ENCODE data around the gene PHLDA2. TPM values are rescaled to one million over a fixed set of nuclear protein-coding genes. Genes with fewer than 3 reads are reported as not detected.

PHLDA2 gene
- polyA plus RNA-seq, 2 donors, result 19.6 to 61.7 TPM

DNA sequence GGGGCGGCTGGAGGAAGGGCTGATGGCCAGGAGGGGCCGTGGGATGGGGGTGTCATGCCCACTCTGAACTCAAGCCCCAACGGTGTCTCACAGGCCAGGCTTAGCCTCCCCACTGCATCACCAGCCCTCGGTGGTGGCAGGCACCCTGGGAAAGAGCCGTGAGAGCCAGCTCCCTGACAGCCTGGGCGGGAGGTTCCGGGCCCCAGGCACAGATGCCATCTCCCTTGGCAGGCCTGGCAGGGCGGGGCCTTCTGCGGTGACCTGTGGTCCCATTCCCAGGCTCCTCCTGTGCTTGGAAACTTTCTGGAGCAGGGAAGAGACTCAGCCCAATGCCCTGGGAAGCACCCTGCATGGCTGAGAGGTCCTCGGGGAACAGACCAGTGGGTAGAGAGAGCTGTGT lies 4.8 kb downstream of the PHLDA2 start:
- no peak overlapping the region for H3K4me3 ChIP-seq (ENCODE audit: low read depth in 1 of 2, low read length in 2 of 2)
- peaks cover 0 to 18% of the 10 kb centered on the region in 2 donors for H3K4me1 ChIP-seq (ENCODE audit: control insufficient read depth in 2 of 2, insufficient read depth in 2 of 2, low read length in 1 of 2)
- WGBS, 2 donors, result 47 to 50% methylated on average over 10 of the region's 10 CpGs
- H3K36me3 ChIP-seq (ENCODE audit: control insufficient read depth in 2 of 2, insufficient read depth in 2 of 2, low read length in 1 of 2), result no peaks in the 10 kb centered on the region
- no peaks in the 10 kb centered on the region for H3K9me3 ChIP-seq (ENCODE audit: control insufficient read depth in 2 of 2, insufficient read depth in 1 of 2, low read depth in 1 of 2, low read length in 1 of 2)
- H3K27ac ChIP-seq (ENCODE audit: low read depth in 2 of 2, low read length in 1 of 2), result no peak overlapping the region
- H3K27me3 ChIP-seq (ENCODE audit: control insufficient read depth in 1 of 2, insufficient read depth in 2 of 2, low read length in 2 of 2), result no peaks in the 10 kb centered on the region

GRCh38 chr11:2923446-2924375 lies 5.5 kb downstream of the PHLDA2 start:
- Histone ChIP-seq H3K4me1 (ENCODE audit: control insufficient read depth in 2 of 2, insufficient read depth in 2 of 2, low read length in 1 of 2) (peaks cover 0 to 18% of the 10 kb centered on the region in 2 donors), H3K9me3 (ENCODE audit: control insufficient read depth in 2 of 2, insufficient read depth in 1 of 2, low read depth in 1 of 2, low read length in 1 of 2) (no peaks in the 10 kb centered on the region), H3K27ac (ENCODE audit: low read depth in 2 of 2, low read length in 1 of 2) (no peak overlapping the region), H3K27me3 (ENCODE audit: control insufficient read depth in 1 of 2, insufficient read depth in 2 of 2, low read length in 2 of 2) (no peaks in the 10 kb centered on the region), H3K36me3 (ENCODE audit: control insufficient read depth in 2 of 2, insufficient read depth in 2 of 2, low read length in 1 of 2) (no peaks in the 10 kb centered on the region), H3K4me3 (ENCODE audit: low read depth in 1 of 2, low read length in 2 of 2) (no peak overlapping the region)
- WGBS, 2 donors, result 76 to 83% methylated on average over 21 to 22 of the region's 22 CpGs

DNA sequence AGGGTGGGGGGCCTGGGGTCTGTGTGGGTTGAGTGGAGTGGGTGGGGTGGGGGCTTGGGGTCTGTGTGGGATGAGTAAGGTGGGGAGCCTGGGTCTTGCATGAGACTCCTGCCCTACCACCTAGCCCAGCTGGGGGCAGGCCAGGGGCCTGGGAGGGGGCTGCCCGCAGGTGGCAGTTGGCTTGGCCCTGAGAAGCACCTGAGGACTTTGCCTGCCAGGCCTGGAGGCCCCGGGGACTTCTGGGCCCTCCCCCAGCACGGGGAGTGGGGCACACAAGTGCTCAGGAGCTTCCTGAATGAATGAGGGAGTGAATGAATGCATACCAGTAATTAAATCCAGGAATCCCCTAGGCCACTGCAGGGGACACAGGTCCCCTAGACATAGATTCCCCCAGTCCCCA lies 6.6 kb downstream of the PHLDA2 start:
- H3K36me3 ChIP-seq (ENCODE audit: control insufficient read depth in 2 of 2, insufficient read depth in 2 of 2, low read length in 1 of 2), result peaks cover 0 to 3% of the 10 kb centered on the region in 2 donors
- WGBS, 2 donors, result 61 to 68% methylated on average over 3 of the region's 3 CpGs

DNA sequence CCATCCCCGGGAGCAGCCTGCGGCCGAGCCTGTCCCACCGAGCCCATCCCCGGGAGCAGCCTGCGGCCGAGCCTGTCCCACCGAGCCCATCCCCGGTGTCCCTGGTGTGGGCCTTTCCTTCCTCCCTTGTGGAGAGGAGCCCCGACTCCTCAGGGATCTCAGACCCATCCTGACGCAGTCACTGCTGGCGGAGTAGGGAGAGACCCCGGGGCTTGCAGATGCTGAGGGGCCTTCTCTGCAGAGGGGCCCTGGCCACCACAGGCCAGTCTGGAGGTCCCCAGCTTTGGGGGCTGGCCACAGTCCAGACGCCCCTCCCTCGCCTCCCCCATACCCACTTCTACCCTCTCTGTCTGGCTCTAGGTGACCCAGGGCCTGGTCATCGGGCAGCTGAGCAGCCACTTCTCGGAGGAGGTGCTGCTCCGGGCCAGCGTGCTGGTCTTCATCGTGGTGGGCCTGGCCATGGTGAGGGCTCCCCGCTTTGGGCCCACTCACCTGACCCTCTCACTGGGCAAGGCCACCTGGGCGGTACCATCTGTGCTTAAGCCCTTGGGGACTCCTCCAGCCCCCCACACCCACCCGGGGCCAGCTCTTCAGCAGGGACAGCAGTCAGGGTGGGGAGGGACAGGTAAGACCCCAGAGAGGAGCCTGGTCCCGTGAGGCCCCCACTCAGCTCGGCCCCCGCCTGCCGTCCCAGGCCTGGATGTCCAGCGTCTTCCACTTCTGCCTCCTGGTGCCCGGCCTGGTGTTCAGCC lies 7.3 kb downstream of the PHLDA2 start:
- WGBS, 2 donors, result 88 to 89% methylated on average over 25 to 28 of the region's 29 CpGs
- no peaks in the 10 kb centered on the region for H3K9me3 ChIP-seq (ENCODE audit: control insufficient read depth in 2 of 2, insufficient read depth in 1 of 2, low read depth in 1 of 2, low read length in 1 of 2)

More for the DNA sequence above, 6.6 kb downstream of the PHLDA2 start:
- H3K4me1 ChIP-seq (ENCODE audit: control insufficient read depth in 2 of 2, insufficient read depth in 2 of 2, low read length in 1 of 2), result peaks cover 0 to 13% of the 10 kb centered on the region in 2 donors
- no peaks in the 10 kb centered on the region for H3K9me3 ChIP-seq (ENCODE audit: control insufficient read depth in 2 of 2, insufficient read depth in 1 of 2, low read depth in 1 of 2, low read length in 1 of 2)
- no peaks in the 10 kb centered on the region for H3K27me3 ChIP-seq (ENCODE audit: control insufficient read depth in 1 of 2, insufficient read depth in 2 of 2, low read length in 2 of 2)
- H3K4me3 ChIP-seq (ENCODE audit: low read depth in 1 of 2, low read length in 2 of 2), result no peak overlapping the region
- H3K27ac ChIP-seq (ENCODE audit: low read depth in 2 of 2, low read length in 1 of 2), result no peak overlapping the region

GRCh38 chr11:2921261-2921660 lies 8.0 kb downstream of the PHLDA2 start:
- 85 to 90% methylated on average over 11 to 13 of the region's 16 CpGs for WGBS, 2 donors
- Histone ChIP-seq H3K27me3 (ENCODE audit: control insufficient read depth in 1 of 2, insufficient read depth in 2 of 2, low read length in 2 of 2) (no peaks in the 10 kb centered on the region), H3K4me3 (ENCODE audit: low read depth in 1 of 2, low read length in 2 of 2) (no peak overlapping the region)

More for the DNA sequence above, 7.3 kb downstream of the PHLDA2 start:
- Histone ChIP-seq H3K27me3 (ENCODE audit: control insufficient read depth in 1 of 2, insufficient read depth in 2 of 2, low read length in 2 of 2) (no peaks in the 10 kb centered on the region), H3K27ac (ENCODE audit: low read depth in 2 of 2, low read length in 1 of 2) (no peak overlapping the region), H3K4me1 (ENCODE audit: control insufficient read depth in 2 of 2, insufficient read depth in 2 of 2, low read length in 1 of 2) (peaks cover 0 to 13% of the 10 kb centered on the region in 2 donors), H3K36me3 (ENCODE audit: control insufficient read depth in 2 of 2, insufficient read depth in 2 of 2, low read length in 1 of 2) (peaks cover 0 to 3% of the 10 kb centered on the region in 2 donors), H3K4me3 (ENCODE audit: low read depth in 1 of 2, low read length in 2 of 2) (no peak overlapping the region)

DNA sequence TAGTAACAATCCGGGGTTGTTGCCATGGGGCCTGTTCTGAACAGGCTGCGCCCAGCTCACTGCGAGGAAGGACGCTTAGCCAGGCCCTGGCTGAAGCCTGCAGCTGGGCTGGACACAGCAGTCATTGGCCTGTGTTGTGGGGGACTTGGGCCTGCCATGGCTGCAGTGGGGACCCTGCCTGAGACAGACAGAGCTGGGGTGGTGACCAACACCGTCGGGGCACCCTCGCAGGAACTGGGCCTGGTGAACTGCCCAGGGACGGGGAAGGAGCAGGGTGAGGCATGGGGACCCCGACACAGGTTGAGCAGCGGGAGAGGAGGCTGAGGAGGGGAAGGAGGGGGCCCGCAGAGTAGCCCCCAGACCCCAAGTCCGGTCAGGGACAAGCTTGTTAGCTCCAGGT lies 8.9 kb downstream of the PHLDA2 start:
- Histone ChIP-seq H3K27ac (ENCODE audit: low read depth in 2 of 2, low read length in 1 of 2) (no peak overlapping the region), H3K4me1 (ENCODE audit: control insufficient read depth in 2 of 2, insufficient read depth in 2 of 2, low read length in 1 of 2) (peaks cover 0 to 13% of the 10 kb centered on the region in 2 donors), H3K36me3 (ENCODE audit: control insufficient read depth in 2 of 2, insufficient read depth in 2 of 2, low read length in 1 of 2) (peaks cover 0 to 3% of the 10 kb centered on the region in 2 donors), H3K9me3 (ENCODE audit: control insufficient read depth in 2 of 2, insufficient read depth in 1 of 2, low read depth in 1 of 2, low read length in 1 of 2) (no peaks in the 10 kb centered on the region), H3K4me3 (ENCODE audit: low read depth in 1 of 2, low read length in 2 of 2) (no peak overlapping the region), H3K27me3 (ENCODE audit: control insufficient read depth in 1 of 2, insufficient read depth in 2 of 2, low read length in 2 of 2) (no peaks in the 10 kb centered on the region)
- 91 to 92% methylated on average over 12 of the region's 12 CpGs for WGBS, 2 donors

More at GRCh38 chr11:2921261-2921660, 8.0 kb downstream of the PHLDA2 start:
- Histone ChIP-seq H3K4me1 (ENCODE audit: control insufficient read depth in 2 of 2, insufficient read depth in 2 of 2, low read length in 1 of 2) (peaks cover 0 to 13% of the 10 kb centered on the region in 2 donors), H3K9me3 (ENCODE audit: control insufficient read depth in 2 of 2, insufficient read depth in 1 of 2, low read depth in 1 of 2, low read length in 1 of 2) (no peaks in the 10 kb centered on the region), H3K36me3 (ENCODE audit: control insufficient read depth in 2 of 2, insufficient read depth in 2 of 2, low read length in 1 of 2) (peaks cover 0 to 3% of the 10 kb centered on the region in 2 donors), H3K27ac (ENCODE audit: low read depth in 2 of 2, low read length in 1 of 2) (no peak overlapping the region)

- H3K27ac ChIP-seq (ENCODE audit: low read depth in 2 of 2, low read length in 1 of 2), result no peak overlapping the region
- 82 to 88% methylated on average over 13 of the region's 13 CpGs for WGBS, 2 donors
- H3K27me3 ChIP-seq (ENCODE audit: control insufficient read depth in 1 of 2, insufficient read depth in 2 of 2, low read length in 2 of 2), result no peaks in the 10 kb centered on the region
- peaks cover 0 to 11% of the 10 kb centered on the region in 2 donors for H3K4me1 ChIP-seq (ENCODE audit: control insufficient read depth in 2 of 2, insufficient read depth in 2 of 2, low read length in 1 of 2)
- H3K36me3 ChIP-seq (ENCODE audit: control insufficient read depth in 2 of 2, insufficient read depth in 2 of 2, low read length in 1 of 2), result peaks cover 0 to 3% of the 10 kb centered on the region in 2 donors
- H3K9me3 ChIP-seq (ENCODE audit: control insufficient read depth in 2 of 2, insufficient read depth in 1 of 2, low read depth in 1 of 2, low read length in 1 of 2), result no peaks in the 10 kb centered on the region
- H3K4me3 ChIP-seq (ENCODE audit: low read depth in 1 of 2, low read length in 2 of 2), result no peak overlapping the region
Measured at GRCh38 chr11:2919837-2920236, 9.4 kb downstream of the PHLDA2 start.

- H3K4me3 ChIP-seq (ENCODE audit: low read depth in 1 of 2, low read length in 2 of 2), result no peak overlapping the region
- 90 to 95% methylated on average over 7 to 9 of the region's 9 CpGs for WGBS, 2 donors
- no peaks in the 10 kb centered on the region for H3K27me3 ChIP-seq (ENCODE audit: control insufficient read depth in 1 of 2, insufficient read depth in 2 of 2, low read length in 2 of 2)
- peaks cover 0 to 5% of the 10 kb centered on the region in 2 donors for H3K4me1 ChIP-seq (ENCODE audit: control insufficient read depth in 2 of 2, insufficient read depth in 2 of 2, low read length in 1 of 2)
- H3K27ac ChIP-seq (ENCODE audit: low read depth in 2 of 2, low read length in 1 of 2), result no peak overlapping the region
- H3K9me3 ChIP-seq (ENCODE audit: control insufficient read depth in 2 of 2, insufficient read depth in 1 of 2, low read depth in 1 of 2, low read length in 1 of 2), result no peaks in the 10 kb centered on the region
- H3K36me3 ChIP-seq (ENCODE audit: control insufficient read depth in 2 of 2, insufficient read depth in 2 of 2, low read length in 1 of 2), result peaks cover 0 to 3% of the 10 kb centered on the region in 2 donors
Measured at GRCh38 chr11:2919188-2919587, 10.0 kb downstream of the PHLDA2 start.

GRCh38 chr11:2917842-2918490 lies 11.3 kb downstream of the PHLDA2 start:
- H3K36me3 ChIP-seq (ENCODE audit: control insufficient read depth in 2 of 2, insufficient read depth in 2 of 2, low read length in 1 of 2), result peaks cover 0 to 3% of the 10 kb centered on the region in 2 donors
- no peak overlapping the region for H3K4me3 ChIP-seq (ENCODE audit: low read depth in 1 of 2, low read length in 2 of 2)
- no peaks in the 10 kb centered on the region for H3K9me3 ChIP-seq (ENCODE audit: control insufficient read depth in 2 of 2, insufficient read depth in 1 of 2, low read depth in 1 of 2, low read length in 1 of 2)
- no peak overlapping the region for H3K27ac ChIP-seq (ENCODE audit: low read depth in 2 of 2, low read length in 1 of 2)
- H3K4me1 ChIP-seq (ENCODE audit: control insufficient read depth in 2 of 2, insufficient read depth in 2 of 2, low read length in 1 of 2), result peaks cover 0 to 10% of the 10 kb centered on the region in 2 donors
- no peaks in the 10 kb centered on the region for H3K27me3 ChIP-seq (ENCODE audit: control insufficient read depth in 1 of 2, insufficient read depth in 2 of 2, low read length in 2 of 2)
- 87% methylated on average over 25 of the region's 25 CpGs for WGBS, 2 donors
